Measurements from ENCODE around the gene CRELD2.

CRELD2 gene

DNA sequence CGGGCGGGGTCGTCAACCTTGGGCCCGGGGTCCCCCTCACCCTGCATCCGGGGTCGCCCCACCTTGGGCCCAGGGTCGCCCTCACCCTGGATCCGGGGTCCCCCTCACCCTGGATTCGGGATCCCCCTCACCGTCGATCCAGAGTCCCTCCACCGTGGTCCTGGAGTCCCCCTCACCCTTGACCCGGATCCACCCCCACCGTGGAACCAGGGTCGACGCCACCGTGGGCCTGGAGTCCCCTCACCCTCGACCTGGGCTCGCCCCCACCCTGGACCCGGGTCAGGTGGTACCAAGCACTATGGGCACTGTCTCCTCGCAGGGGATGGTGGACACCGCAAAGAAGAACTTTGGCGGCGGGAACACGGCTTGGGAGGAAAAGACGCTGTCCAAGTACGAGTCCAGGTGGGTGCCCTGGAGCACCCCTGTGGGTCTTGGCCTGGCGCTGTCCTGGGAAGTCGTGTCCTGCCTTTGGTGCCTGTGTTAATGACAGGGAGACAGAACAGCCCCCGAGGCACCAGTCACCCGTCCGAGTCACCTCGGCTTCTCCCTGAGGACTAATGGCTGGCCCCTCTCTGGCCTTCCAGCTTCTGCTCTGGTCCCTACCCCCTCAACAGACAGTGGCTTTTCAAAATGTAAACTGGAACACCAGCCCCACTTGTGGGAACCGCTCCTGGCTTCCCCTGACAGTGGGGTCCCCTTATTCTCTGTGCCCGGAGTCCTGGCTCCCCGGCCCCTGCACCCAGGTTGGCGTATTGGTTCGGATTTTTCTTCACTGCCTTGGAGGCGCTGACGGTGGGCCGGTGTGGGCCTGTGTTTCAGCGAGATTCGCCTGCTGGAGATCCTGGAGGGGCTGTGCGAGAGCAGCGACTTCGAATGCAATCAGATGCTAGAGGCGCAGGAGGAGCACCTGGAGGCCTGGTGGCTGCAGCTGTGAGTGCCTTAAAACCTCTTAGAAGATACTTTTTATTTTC is 762 bp downstream of the CRELD2 start:
- TF ChIP-seq SPI1 (IDR thresholded peaks at IDR 0.05; ENCODE audit: low read depth, low read length) = no peak
- TF ChIP-seq POLR2AphosphoS5 (IDR thresholded peaks at IDR 0.05; ENCODE audit: low read depth, low read length) = no peak
- peak; percentile 20 for FAIRE-seq
- DNase-seq (ENCODE audit: insufficient read length, low spot score) = no peak

DNA sequence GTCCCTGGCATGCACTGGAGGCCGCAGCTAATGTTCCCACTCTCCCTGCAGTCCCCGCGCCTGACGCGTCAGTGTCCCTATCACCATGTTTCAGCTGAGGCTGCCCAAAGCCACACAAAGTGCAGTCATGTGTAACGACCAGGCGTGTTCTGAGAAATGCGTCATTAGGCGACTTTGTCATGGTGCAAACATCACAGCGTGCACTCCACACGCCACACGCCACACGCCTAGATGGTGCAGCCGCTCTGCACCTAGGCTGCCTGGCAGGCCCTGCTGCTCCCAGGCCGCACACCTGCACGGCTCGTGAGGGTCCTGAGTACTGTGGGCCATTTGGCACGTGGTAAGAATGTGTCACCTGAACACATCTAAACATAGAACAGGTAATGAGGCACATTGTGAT is 2.4 kb downstream of the CRELD2 start:
- FAIRE-seq (no peak), DNase-seq (ENCODE audit: insufficient read length, low spot score) (no peak)
- TF ChIP-seq POLR2AphosphoS5 (IDR thresholded peaks at IDR 0.05; ENCODE audit: low read depth, low read length) (no peak), SPI1 (IDR thresholded peaks at IDR 0.05; ENCODE audit: low read depth, low read length) (no peak), PAX5 (IDR thresholded peaks at IDR 0.05; ENCODE audit: insufficient read depth, low read length, severe bottlenecking) (no peak), POLR2A (IDR thresholded peaks at IDR 0.05; ENCODE audit: low read depth, low read length) (0 out of 2 replicates have a peak, but pooled peaks have one; percentile 40), TAF1 (IDR thresholded peaks at IDR 0.05; ENCODE audit: low read depth, low read length) (no peak)

DNA sequence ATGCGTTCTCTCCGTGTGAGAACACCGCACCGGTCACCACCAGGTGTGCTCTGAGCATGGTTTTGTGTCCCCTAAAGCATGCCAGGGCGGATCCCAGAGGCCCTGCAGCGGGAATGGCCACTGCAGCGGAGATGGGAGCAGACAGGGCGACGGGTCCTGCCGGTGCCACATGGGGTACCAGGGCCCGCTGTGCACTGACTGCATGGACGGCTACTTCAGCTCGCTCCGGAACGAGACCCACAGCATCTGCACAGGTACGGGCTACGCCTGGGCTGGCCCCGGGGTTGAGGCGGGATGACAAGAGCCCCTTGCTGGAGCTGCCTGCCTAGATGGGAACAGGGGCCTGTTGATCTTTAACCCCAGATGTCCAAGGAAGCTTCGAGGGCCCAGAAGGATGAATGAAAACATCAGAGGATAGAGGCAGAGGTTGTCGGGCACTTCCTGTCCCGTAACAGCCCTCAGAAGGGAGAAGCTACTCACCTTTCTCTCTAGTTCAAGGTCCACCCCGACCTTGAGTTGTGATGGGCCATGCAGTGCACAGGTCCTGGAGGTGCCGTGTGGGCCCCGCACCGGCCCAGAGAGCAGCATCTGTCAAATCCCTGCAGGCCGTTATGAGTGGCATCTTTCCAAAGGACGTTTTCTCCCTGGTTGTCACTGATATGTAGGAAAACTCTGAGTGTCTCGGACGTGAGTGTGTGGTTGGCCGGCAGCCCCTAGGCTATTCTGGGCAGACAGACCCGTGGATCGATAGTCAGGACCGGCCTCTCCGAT is 3.3 kb downstream of the CRELD2 start:
- no peak for TF ChIP-seq SPI1 (IDR thresholded peaks at IDR 0.05; ENCODE audit: low read depth, low read length)
- no peak for TF ChIP-seq POLR2AphosphoS5 (IDR thresholded peaks at IDR 0.05; ENCODE audit: low read depth, low read length)
- TF ChIP-seq POLR2A (IDR thresholded peaks at IDR 0.05; ENCODE audit: low read depth, low read length) = no peak
- TF ChIP-seq TAF1 (IDR thresholded peaks at IDR 0.05; ENCODE audit: low read depth, low read length) = no peak
- TF ChIP-seq PAX5 (IDR thresholded peaks at IDR 0.05; ENCODE audit: insufficient read depth, low read length, severe bottlenecking) = no peak
- TF ChIP-seq POU2F2 (IDR thresholded peaks at IDR 0.05; ENCODE audit: low read depth, low read length) = no peak
- DNase-seq (ENCODE audit: insufficient read length, low spot score) (no peak), FAIRE-seq (no peak)

DNA sequence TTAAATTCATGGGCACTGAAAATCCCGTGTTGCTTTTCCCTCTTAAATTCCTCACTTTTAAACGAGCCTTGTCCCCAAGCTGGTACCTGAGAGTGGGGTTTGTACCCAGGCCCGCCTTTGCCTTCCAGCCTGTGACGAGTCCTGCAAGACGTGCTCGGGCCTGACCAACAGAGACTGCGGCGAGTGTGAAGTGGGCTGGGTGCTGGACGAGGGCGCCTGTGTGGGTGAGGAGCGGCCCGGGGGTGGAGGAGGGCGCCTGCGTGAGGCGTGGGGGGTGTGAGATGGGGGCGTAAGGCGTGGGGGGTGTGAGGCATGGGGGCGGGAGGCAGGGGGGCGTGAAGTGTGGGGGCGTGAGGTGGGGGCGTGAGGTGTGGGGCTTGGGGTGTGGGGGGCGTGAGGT is 4.0 kb downstream of the CRELD2 start:
- FAIRE-seq (no peak), DNase-seq (ENCODE audit: insufficient read length, low spot score) (no peak)
- TF ChIP-seq POLR2AphosphoS5 (IDR thresholded peaks at IDR 0.05; ENCODE audit: low read depth, low read length) = no peak
- TF ChIP-seq PAX5 (IDR thresholded peaks at IDR 0.05; ENCODE audit: insufficient read depth, low read length, severe bottlenecking) = no peak
- no peak for TF ChIP-seq POLR2A (IDR thresholded peaks at IDR 0.05; ENCODE audit: low read depth, low read length)
- TF ChIP-seq SPI1 (IDR thresholded peaks at IDR 0.05; ENCODE audit: low read depth, low read length) = no peak
- no peak for TF ChIP-seq TAF1 (IDR thresholded peaks at IDR 0.05; ENCODE audit: low read depth, low read length)
- no peak for TF ChIP-seq POU2F2 (IDR thresholded peaks at IDR 0.05; ENCODE audit: low read depth, low read length)

DNA sequence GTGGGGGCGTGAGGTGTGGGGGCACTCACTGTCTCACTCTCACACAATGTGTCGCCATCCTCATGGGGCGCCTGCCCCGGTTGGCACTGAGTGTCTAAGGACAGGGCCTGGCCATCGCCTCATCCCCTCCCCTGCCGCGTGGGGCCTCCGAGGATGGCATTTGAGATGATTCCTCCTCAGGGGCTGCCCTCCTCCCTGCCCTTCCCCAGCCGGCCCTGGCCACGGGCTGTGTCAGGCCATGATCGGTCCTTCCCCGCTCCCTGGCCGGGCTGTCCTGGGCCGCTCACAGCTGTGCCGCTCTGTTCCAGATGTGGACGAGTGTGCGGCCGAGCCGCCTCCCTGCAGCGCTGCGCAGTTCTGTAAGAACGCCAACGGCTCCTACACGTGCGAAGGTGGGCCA is 4.5 kb downstream of the CRELD2 start:
- FAIRE-seq (no peak), DNase-seq (ENCODE audit: insufficient read length, low spot score) (no peak)
- no peak for TF ChIP-seq PAX5 (IDR thresholded peaks at IDR 0.05; ENCODE audit: insufficient read depth, low read length, severe bottlenecking)
- TF ChIP-seq SPI1 (IDR thresholded peaks at IDR 0.05; ENCODE audit: low read depth, low read length) = no peak
- no peak for TF ChIP-seq TAF1 (IDR thresholded peaks at IDR 0.05; ENCODE audit: low read depth, low read length)
- no peak for TF ChIP-seq POLR2AphosphoS5 (IDR thresholded peaks at IDR 0.05; ENCODE audit: low read depth, low read length)
- TF ChIP-seq POLR2A (IDR thresholded peaks at IDR 0.05; ENCODE audit: low read depth, low read length) = no peak
- TF ChIP-seq POU2F2 (IDR thresholded peaks at IDR 0.05; ENCODE audit: low read depth, low read length) = no peak

DNA sequence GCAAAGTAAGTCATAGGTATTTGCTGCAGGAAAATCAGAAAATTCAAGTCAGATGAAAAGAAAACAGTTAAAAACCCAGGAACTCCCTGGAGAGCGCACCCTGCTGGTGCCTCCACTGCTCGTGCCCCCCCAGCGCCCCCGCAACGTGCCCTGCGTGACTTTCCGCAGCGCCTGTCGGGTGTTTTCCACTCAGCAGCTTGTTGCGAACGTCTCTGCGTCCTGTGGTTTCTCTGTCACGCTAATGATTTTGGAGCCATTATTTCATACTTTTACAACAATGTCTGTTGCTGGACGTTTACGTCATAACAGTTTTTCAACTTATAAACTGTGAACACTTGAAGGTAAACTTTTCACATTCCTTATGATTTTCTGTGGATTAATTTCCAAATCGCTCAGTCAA is 5.0 kb downstream of the CRELD2 start:
- TF ChIP-seq TAF1 (IDR thresholded peaks at IDR 0.05; ENCODE audit: low read depth, low read length) = no peak
- no peak for TF ChIP-seq SPI1 (IDR thresholded peaks at IDR 0.05; ENCODE audit: low read depth, low read length)
- TF ChIP-seq POU2F2 (IDR thresholded peaks at IDR 0.05; ENCODE audit: low read depth, low read length) = 0 out of 2 replicates have a peak, but pooled peaks have one; percentile 57
- peak; percentile 44 for TF ChIP-seq PAX5 (IDR thresholded peaks at IDR 0.05; ENCODE audit: insufficient read depth, low read length, severe bottlenecking)

DNA sequence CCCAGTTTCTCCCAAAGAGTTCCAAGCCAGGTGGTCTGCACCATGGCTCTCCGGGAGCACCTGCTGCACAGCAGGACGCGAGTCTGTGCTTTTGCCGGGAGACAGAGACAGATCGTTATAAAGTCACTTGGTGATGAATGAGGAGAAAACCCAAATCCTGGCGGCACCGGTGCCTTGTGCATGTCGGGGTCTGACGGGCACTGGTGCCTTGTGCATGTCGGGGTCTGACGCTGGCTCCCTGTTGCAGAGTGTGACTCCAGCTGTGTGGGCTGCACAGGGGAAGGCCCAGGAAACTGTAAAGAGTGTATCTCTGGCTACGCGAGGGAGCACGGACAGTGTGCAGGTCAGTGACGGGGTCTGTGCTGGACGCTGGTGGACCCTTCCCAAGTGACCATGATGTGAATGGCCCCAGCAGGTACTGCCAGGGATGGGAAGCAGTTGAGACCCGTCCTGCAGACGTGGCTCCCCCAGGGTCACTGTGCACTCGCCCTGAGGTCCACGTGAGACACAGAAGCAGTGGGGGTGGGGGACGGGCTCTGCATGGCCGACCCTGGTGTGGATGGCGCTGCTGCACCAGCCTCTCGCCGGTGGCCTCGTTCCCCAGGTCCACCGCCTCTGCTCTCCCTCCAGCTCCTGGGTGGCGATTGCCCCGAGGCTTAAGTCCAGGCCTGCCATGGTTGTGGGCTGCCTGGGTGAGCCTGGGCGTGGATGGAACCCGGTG is 5.8 kb downstream of the CRELD2 start:
- TF ChIP-seq POLR2AphosphoS5 (IDR thresholded peaks at IDR 0.05; ENCODE audit: low read depth, low read length) = 0 out of 2 replicates have a peak, but pooled peaks have one; percentile 8
- no peak for TF ChIP-seq POLR2A (IDR thresholded peaks at IDR 0.05; ENCODE audit: low read depth, low read length)
- DNase-seq (ENCODE audit: insufficient read length, low spot score) (no peak), FAIRE-seq (peak; percentile 52)

More for the DNA sequence above, 5.0 kb downstream of the CRELD2 start:
- DNase-seq (ENCODE audit: insufficient read length, low spot score) = no peak
- FAIRE-seq = peak; percentile 88

DNA sequence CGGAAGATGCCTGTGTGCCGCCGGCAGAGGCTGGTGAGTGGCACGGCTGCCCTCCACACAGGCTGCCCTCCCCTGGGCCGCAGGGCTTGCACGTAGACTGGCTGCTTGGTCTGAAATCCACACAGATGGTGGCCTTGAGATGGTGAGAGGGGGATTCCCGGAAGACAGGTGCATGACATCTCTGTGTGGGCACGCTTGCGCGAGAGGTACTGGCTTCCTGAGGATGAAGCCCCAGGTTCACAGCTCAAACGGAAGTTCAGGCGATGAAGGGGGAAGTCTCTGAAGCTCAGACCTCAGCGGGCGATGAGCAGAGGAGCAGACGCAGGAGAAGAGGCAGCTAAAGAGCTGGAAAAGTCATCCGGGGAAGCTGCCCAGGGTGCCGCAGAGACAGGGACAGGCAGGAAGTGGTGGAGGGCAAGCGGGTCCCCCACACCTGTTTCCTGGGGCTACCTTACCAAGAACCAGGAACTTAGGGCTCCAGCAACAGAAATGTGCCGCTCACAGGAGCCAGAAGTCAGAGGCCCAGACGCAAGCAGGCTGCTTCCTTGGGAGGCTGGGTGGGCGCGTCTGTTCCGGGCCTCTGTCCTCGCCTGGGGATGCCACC is 7.2 kb downstream of the CRELD2 start:
- TF ChIP-seq SPI1 (IDR thresholded peaks at IDR 0.05; ENCODE audit: low read depth, low read length) = peak; percentile 38; the same call in 1 of the 2 replicates
- peak; percentile 57; the same call in 1 of the 2 replicates for TF ChIP-seq POLR2AphosphoS5 (IDR thresholded peaks at IDR 0.05; ENCODE audit: low read depth, low read length)
- peak; percentile 33; the same call in 1 of the 2 replicates for TF ChIP-seq TAF1 (IDR thresholded peaks at IDR 0.05; ENCODE audit: low read depth, low read length)
- peak; percentile 68; the same call in 1 of the 2 replicates for TF ChIP-seq POLR2A (IDR thresholded peaks at IDR 0.05; ENCODE audit: low read depth, low read length)
- no peak for TF ChIP-seq PAX5 (IDR thresholded peaks at IDR 0.05; ENCODE audit: insufficient read depth, low read length, severe bottlenecking)
- FAIRE-seq (peak; percentile 100), DNase-seq (ENCODE audit: insufficient read length, low spot score) (peak; percentile 67)

DNA sequence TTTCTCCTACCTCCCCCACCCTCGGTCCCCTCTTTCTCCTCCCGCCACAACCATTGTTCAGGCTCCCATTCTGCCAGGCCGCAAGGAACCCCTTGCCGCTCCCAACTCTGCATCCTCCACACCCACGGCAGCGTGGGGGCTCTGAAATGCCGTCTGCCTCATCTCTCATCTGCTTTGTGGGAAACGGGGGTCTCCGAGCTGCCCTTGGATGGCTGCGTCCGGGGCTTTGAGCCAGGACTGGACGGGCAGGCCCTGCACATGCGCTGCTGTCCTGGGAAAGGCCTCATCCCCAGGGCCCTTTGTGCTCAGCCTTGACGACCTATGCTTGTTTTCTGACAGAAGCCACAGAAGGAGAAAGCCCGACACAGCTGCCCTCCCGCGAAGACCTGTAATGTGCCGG is 8.5 kb downstream of the CRELD2 start:
- FAIRE-seq (no peak), DNase-seq (ENCODE audit: insufficient read length, low spot score) (no peak)
- no peak for TF ChIP-seq PAX5 (IDR thresholded peaks at IDR 0.05; ENCODE audit: insufficient read depth, low read length, severe bottlenecking)
- no peak for TF ChIP-seq SPI1 (IDR thresholded peaks at IDR 0.05; ENCODE audit: low read depth, low read length)
- TF ChIP-seq POU2F2 (IDR thresholded peaks at IDR 0.05; ENCODE audit: low read depth, low read length) = no peak
- no peak for TF ChIP-seq POLR2AphosphoS5 (IDR thresholded peaks at IDR 0.05; ENCODE audit: low read depth, low read length)

Measured in GM12891 (cell line).